HL-60 (cell line): ENCODE measurements around the gene EGFR.

Experiments
- CTCF ChIP-seq: IDR thresholded peaks from one replicate; pipeline ENCODE4 v1.5.1; 2011; ENCODE audit warnings: low read length, control low read depth, inconsistent platforms; ENCODE audit not compliant: insufficient read depth
- GABPA ChIP-seq: IDR thresholded peaks from 2 replicates; pipeline ENCODE4 v1.6.1; 2012; ENCODE audit warnings: low read depth
- POLR2AphosphoS5 ChIP-seq: IDR thresholded peaks from 2 replicates; pipeline ENCODE4 v1.6.1; 2012; ENCODE audit warnings: low read depth
- SPI1 ChIP-seq: IDR thresholded peaks from 2 replicates; pipeline ENCODE4 v1.6.1; 2012; ENCODE audit warnings: low read depth, mild to moderate bottlenecking, borderline replicate concordance
- TF ChIP-seq, protein P1 (sequence below): IDR thresholded peaks from 2 replicates; pipeline ENCODE4 v1.6.1; 2012; ENCODE audit warnings: low read depth; ENCODE audit not compliant: insufficient replicate concordance

GRCh38 chr7:55072251-55072650 is 53.4 kb downstream of the EGFR start:
- no peak for TF ChIP-seq GABPA
- TF ChIP-seq POLR2AphosphoS5, result no peak
- no peak for TF ChIP-seq CTCF
- TF ChIP-seq, protein P1, sequence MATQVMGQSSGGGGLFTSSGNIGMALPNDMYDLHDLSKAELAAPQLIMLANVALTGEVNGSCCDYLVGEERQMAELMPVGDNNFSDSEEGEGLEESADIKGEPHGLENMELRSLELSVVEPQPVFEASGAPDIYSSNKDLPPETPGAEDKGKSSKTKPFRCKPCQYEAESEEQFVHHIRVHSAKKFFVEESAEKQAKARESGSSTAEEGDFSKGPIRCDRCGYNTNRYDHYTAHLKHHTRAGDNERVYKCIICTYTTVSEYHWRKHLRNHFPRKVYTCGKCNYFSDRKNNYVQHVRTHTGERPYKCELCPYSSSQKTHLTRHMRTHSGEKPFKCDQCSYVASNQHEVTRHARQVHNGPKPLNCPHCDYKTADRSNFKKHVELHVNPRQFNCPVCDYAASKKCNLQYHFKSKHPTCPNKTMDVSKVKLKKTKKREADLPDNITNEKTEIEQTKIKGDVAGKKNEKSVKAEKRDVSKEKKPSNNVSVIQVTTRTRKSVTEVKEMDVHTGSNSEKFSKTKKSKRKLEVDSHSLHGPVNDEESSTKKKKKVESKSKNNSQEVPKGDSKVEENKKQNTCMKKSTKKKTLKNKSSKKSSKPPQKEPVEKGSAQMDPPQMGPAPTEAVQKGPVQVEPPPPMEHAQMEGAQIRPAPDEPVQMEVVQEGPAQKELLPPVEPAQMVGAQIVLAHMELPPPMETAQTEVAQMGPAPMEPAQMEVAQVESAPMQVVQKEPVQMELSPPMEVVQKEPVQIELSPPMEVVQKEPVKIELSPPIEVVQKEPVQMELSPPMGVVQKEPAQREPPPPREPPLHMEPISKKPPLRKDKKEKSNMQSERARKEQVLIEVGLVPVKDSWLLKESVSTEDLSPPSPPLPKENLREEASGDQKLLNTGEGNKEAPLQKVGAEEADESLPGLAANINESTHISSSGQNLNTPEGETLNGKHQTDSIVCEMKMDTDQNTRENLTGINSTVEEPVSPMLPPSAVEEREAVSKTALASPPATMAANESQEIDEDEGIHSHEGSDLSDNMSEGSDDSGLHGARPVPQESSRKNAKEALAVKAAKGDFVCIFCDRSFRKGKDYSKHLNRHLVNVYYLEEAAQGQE, result no peak
- TF ChIP-seq SPI1, result no peak
